CD8-positive, alpha-beta memory T cell (primary cell): Measurements from ENCODE around the gene DPY19L2. TPM values are rescaled to one million over a fixed set of nuclear protein-coding genes. Genes with fewer than 3 reads are reported as not detected.
"Not testable (repeated sequence)": the region's sequence is repeated elsewhere in the genome, so short reads cannot be mapped to it uniquely, and the experiment has no call there.

Experiments
- CTCF ChIA-PET: fragments of 350-600 bp; sonication (Branson Sonifier 250); formaldehyde crosslinking; loops from one replicate; lab custom pipeline; 2021; ENCODE audit warnings: antibody characterized with exemption; lab: Charles Lee
- POLR2A ChIA-PET: fragments of 350-600 bp; sonication (Branson Sonifier 250); formaldehyde crosslinking; loops from one replicate; lab custom pipeline; 2021; ENCODE audit warnings: antibody characterized with exemption; lab: Charles Lee
- DNase-seq, 5 donors: peaks; one replicate each; pipeline versions ENCODE4 v3.0.0 to v3.0.0-alpha.2; 2020 to 2022; ENCODE audit warnings: mixed read lengths in 1 of 5
- H3K27ac ChIP-seq: one replicate; pipeline ENCODE4 v1.7.0; 2013; ENCODE audit warnings: low read depth, mild to moderate bottlenecking, low read length, moderate library complexity
- H3K27me3 ChIP-seq: 2 replicates; pipeline ENCODE4 v1.7.0; 2013; ENCODE audit warnings: low read length, mild to moderate bottlenecking; ENCODE audit not compliant: insufficient read depth, poor library complexity, severe bottlenecking
- H3K36me3 ChIP-seq: 2 replicates; pipeline ENCODE4 v1.7.0; 2013; ENCODE audit warnings: mild to moderate bottlenecking, low read length, moderate library complexity; ENCODE audit not compliant: insufficient read depth
- H3K4me1 ChIP-seq: 2 replicates; pipeline ENCODE4 v1.7.0; 2013; ENCODE audit warnings: mild to moderate bottlenecking, low read length, moderate library complexity; ENCODE audit not compliant: insufficient read depth
- H3K4me3 ChIP-seq: 2 replicates; pipeline ENCODE4 v1.7.0; 2013; ENCODE audit warnings: mild to moderate bottlenecking, low read length
- H3K9me3 ChIP-seq: 2 replicates; pipeline ENCODE4 v1.7.0; 2013; ENCODE audit warnings: mild to moderate bottlenecking, low read length
- H3K27ac Mint-ChIP-seq, 8 donors: one replicate each; pipeline ENCODE4 v1.8.0; 2020 to 2021; ENCODE audit warnings: mixed read lengths in 8 of 8, mild to moderate bottlenecking in 6 of 8, inconsistent platforms in 3 of 8, moderate library complexity in 3 of 8
- H3K27me3 Mint-ChIP-seq, 2 donors: one replicate each; pipeline ENCODE4 v1.8.0; 2020 to 2021; ENCODE audit warnings: mixed read lengths in 2 of 2, mild to moderate bottlenecking in 1 of 2, moderate library complexity in 1 of 2
- H3K36me3 Mint-ChIP-seq, 3 donors: one replicate each; pipeline ENCODE4 v1.8.0; 2020 to 2021; ENCODE audit warnings: mixed read lengths in 3 of 3, inconsistent platforms in 1 of 3, mild to moderate bottlenecking in 1 of 3
- H3K4me1 Mint-ChIP-seq, 3 donors: one replicate each; pipeline ENCODE4 v1.8.0; 2020 to 2021; ENCODE audit warnings: mixed read lengths in 3 of 3, inconsistent platforms in 1 of 3, mild to moderate bottlenecking in 1 of 3
- H3K4me3 Mint-ChIP-seq, 7 donors: one replicate each; pipeline ENCODE4 v1.8.0; 2020 to 2021; ENCODE audit warnings: mixed read lengths in 7 of 7, mild to moderate bottlenecking in 6 of 7, moderate library complexity in 4 of 7, inconsistent platforms in 2 of 7
- H3K9me3 Mint-ChIP-seq, 5 donors: one replicate each; pipeline ENCODE4 v1.8.0; 2020 to 2022; ENCODE audit warnings: mixed read lengths in 5 of 5, mild to moderate bottlenecking in 3 of 5, moderate library complexity in 2 of 5, inconsistent platforms in 1 of 5
- polyA plus RNA-seq: library from polyadenylated mRNA; unstranded; fragments of 300-500 nt; fragmentation: Illumina TruSeq; gene quantifications from one replicate; pipeline ENCODE4 v1.2.3, GENCODE V29; 2021
- total RNA-seq, 2 experiments: library from RNA; stranded (reverse); gene quantifications; one replicate each; pipeline ENCODE4 v1.2.3, GENCODE V29; 2021

Gene DPY19L2
- total and polyA plus RNA-seq, 3 experiments from 2014 or later, result 0.86 to 9.5 (median 7.7) TPM

DNA sequence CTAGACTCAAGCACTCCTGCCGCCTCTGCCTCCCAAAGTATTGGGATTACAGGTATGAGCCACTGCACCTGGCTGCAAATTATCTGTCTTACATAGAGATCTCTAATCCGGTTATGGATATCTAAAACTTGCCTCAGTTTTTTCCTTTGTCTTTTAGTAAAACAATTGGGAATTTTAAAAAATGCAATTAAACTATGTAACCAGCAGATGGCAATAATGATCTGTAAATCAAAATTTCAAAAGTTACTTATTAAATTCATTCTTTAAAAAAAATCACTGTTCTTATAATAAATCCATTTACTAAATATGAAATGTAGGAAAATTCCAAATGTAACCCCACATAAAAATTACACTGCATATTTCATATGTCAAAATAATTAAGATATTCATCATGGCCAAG is 4.3 kb upstream of the DPY19L2 start:
- H3K27me3 Mint-ChIP-seq, POLR2A ChIA-PET, H3K27ac Mint-ChIP-seq, H3K4me3 ChIP-seq, H3K4me1 ChIP-seq, CTCF ChIA-PET, H3K9me3 Mint-ChIP-seq, H3K36me3 ChIP-seq, H3K9me3 ChIP-seq, DNase-seq, H3K27ac ChIP-seq, H3K36me3 Mint-ChIP-seq, H3K27me3 ChIP-seq: not testable (repeated sequence)
- Mint-ChIP-seq H3K4me3 (peak overlapping the region in 1 of 7 donors; percentile 41), H3K4me1 (peaks cover 16 to 21% (median 19%) of the 10 kb centered on the region in 3 donors)

- POLR2A ChIA-PET, H3K36me3 Mint-ChIP-seq, H3K27me3 Mint-ChIP-seq, H3K9me3 Mint-ChIP-seq, H3K4me3 ChIP-seq, H3K36me3 ChIP-seq, H3K4me1 ChIP-seq, H3K27me3 ChIP-seq, H3K9me3 ChIP-seq, CTCF ChIA-PET, DNase-seq, H3K27ac ChIP-seq: not testable (repeated sequence)
- peaks cover 24 to 39% (median 27%) of the 10 kb centered on the region in 3 donors for H3K4me1 Mint-ChIP-seq
- H3K4me3 Mint-ChIP-seq, result peak overlapping the region in 6 of 7 donors; percentile 52 to 98 (median 90)
- peak overlapping the region in 6 of 8 donors; percentile 61 to 84 (median 76) for H3K27ac Mint-ChIP-seq
These were observed 1.6 kb upstream of the DPY19L2 start for GRCh38 chr12:63669936-63670335.

DNA sequence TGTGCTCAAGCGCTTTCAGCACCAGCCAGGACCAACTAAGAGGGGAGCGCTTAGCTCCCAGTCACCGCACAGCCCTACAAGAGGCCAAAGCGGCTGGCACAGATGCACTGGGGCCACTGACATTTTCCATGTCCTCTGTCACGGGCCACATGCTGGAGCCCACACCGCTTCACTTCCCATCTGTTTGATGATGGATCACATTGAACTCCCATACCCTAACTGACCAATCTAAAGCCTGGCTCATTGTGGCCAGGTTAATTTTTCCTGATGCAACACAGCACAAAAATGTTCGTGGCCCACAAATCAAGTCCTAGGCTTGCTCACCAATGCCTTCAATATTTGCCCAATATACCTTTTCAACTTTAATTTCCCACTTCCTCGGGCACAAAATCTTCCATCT is 1.1 kb upstream of the DPY19L2 start:
- peaks cover 24 to 44% (median 27%) of the 10 kb centered on the region in 3 donors for H3K4me1 Mint-ChIP-seq
- H3K9me3 Mint-ChIP-seq, POLR2A ChIA-PET, H3K9me3 ChIP-seq, H3K27me3 ChIP-seq, H3K4me1 ChIP-seq, H3K27me3 Mint-ChIP-seq, H3K4me3 ChIP-seq, CTCF ChIA-PET, DNase-seq, H3K36me3 Mint-ChIP-seq, H3K36me3 ChIP-seq: not testable (repeated sequence)
- peak overlapping the region; percentile 71 to 98 (median 89) for H3K4me3 Mint-ChIP-seq
- peak overlapping the region in 6 of 8 donors; percentile 75 to 91 (median 79) for H3K27ac Mint-ChIP-seq
- H3K27ac ChIP-seq, result peak overlapping the region; percentile 24

GRCh38 chr12:63668800-63669365 is 590 bp upstream of the DPY19L2 start:
- DNase-seq, H3K9me3 ChIP-seq, H3K27me3 Mint-ChIP-seq, POLR2A ChIA-PET, H3K36me3 ChIP-seq, H3K27me3 ChIP-seq, H3K4me1 ChIP-seq, H3K36me3 Mint-ChIP-seq, H3K9me3 Mint-ChIP-seq: not testable (repeated sequence)
- H3K4me3 Mint-ChIP-seq, result peak overlapping the region; percentile 71 to 98 (median 89)
- Histone ChIP-seq H3K4me3 (peak overlapping the region; percentile 41), H3K27ac (peak overlapping the region; percentile 24)
- CTCF ChIA-PET, result interaction anchor here (1.4 to 1.7 kb wide), 2 partner anchors 133 to 587 kb away, joined by 4 to 5 read pairs; no protein-coding TSS in a partner anchor
- H3K4me1 Mint-ChIP-seq, result peaks cover 24 to 49% (median 28%) of the 10 kb centered on the region in 3 donors
- peak overlapping the region; percentile 32 to 91 (median 77) for H3K27ac Mint-ChIP-seq

DNA sequence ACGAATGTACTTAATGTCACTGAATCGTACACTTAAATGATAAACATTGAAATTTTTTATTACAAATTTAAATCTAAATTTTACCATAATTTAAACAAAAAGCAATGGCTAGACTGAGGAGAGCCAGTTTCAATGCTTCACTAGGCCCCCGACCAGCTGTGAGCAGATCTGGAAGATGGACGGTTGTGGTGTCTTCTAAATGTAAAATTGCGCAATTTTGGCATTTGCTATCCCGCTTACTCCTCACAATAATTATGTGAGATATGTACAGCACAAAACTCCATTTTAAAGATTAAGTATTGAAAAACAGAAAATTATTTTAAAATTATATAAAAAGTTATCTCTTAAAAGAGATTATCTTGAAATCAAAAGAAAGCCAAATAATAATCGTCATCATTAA is 5.3 kb downstream of the DPY19L2 start:
- H3K4me3 ChIP-seq, DNase-seq, H3K27me3 Mint-ChIP-seq, CTCF ChIA-PET, H3K4me1 ChIP-seq, H3K4me3 Mint-ChIP-seq, H3K27ac Mint-ChIP-seq, POLR2A ChIA-PET, H3K9me3 ChIP-seq, H3K27me3 ChIP-seq, H3K36me3 ChIP-seq, H3K36me3 Mint-ChIP-seq, H3K27ac ChIP-seq, H3K9me3 Mint-ChIP-seq: not testable (repeated sequence)
- H3K4me1 Mint-ChIP-seq, result peaks cover 8 to 33% (median 16%) of the 10 kb centered on the region in 3 donors

DNA sequence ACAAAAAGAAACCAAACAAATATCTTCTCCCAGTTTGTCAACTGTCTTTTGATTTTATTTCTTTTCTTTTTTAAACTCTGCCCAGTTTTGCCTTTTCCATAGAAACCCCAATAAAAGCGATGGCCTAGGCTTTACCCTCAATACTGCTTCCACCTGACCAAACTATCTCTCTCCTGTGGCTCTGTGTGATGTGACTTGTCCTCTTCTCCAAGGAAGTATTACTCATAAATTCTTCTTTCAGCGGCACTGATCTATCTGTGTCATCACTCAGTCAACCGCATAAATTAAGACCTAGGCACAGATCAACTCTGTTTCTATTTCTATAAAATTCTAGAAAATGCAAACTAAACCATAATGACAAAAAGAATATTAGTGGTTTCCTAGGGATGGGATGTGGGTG is 9.8 kb downstream of the DPY19L2 start:
- H3K27me3 Mint-ChIP-seq, H3K4me3 ChIP-seq, H3K4me1 ChIP-seq, H3K4me1 Mint-ChIP-seq, H3K36me3 ChIP-seq, POLR2A ChIA-PET, H3K4me3 Mint-ChIP-seq, H3K27ac ChIP-seq, H3K9me3 ChIP-seq, H3K36me3 Mint-ChIP-seq, H3K27ac Mint-ChIP-seq, CTCF ChIA-PET, H3K9me3 Mint-ChIP-seq, DNase-seq, H3K27me3 ChIP-seq: not testable (repeated sequence)

GRCh38 chr12:63656407-63656806 is 11.9 kb downstream of the DPY19L2 start:
- H3K4me3 ChIP-seq, H3K4me3 Mint-ChIP-seq, CTCF ChIA-PET, POLR2A ChIA-PET, DNase-seq, H3K4me1 ChIP-seq, H3K27me3 ChIP-seq, H3K4me1 Mint-ChIP-seq, H3K36me3 ChIP-seq, H3K27me3 Mint-ChIP-seq, H3K36me3 Mint-ChIP-seq, H3K9me3 ChIP-seq, H3K27ac ChIP-seq, H3K9me3 Mint-ChIP-seq: not testable (repeated sequence)
- peak overlapping the region in 1 of 8 donors; percentile 31 for H3K27ac Mint-ChIP-seq

DNA sequence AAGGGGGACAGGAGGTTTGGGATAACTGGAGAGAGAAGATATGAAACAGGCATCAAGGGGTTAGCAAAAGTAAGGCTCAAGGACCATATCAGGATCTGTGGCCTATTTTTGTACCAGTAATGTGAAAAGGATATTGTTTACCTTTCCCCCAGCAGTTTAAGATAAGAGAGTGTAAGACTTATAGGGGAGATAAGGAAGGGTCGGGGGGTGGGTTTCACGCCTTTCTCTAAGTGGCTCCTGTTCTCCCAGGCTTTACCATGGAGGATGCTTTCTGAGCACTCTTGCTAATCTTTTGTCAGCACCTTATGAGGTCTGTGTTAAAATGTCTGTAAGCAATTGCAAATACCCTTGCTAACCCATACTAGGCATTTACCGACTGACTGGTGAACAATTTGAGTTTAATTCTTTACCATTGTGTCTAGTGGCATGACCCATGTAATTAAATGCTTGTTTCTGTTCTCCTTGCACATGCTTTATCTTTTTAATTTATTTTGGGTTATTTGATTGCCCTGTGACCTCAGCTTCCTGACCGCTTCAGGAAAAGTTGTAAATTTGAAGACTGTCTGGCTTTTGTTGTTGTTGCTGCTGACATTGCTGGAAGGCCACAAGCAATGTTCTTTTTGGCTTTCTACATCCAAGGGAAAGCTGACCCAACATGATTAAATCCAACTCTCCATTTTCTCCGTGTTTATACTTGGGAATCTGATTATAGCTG is 12.6 kb downstream of the DPY19L2 start:
- POLR2A ChIA-PET, H3K9me3 Mint-ChIP-seq: not testable (repeated sequence)

More for the DNA sequence above, 12.6 kb downstream of the DPY19L2 start:
- H3K4me3 ChIP-seq, H3K27me3 ChIP-seq, H3K36me3 ChIP-seq, H3K4me3 Mint-ChIP-seq, H3K27me3 Mint-ChIP-seq, H3K9me3 ChIP-seq, H3K27ac ChIP-seq, H3K4me1 ChIP-seq, H3K36me3 Mint-ChIP-seq, H3K27ac Mint-ChIP-seq, DNase-seq, CTCF ChIA-PET, H3K4me1 Mint-ChIP-seq: not testable (repeated sequence)
